H1 (cell line): ENCODE results near the gene ASPG. TPM values are rescaled to one million over a fixed set of nuclear protein-coding genes. Genes with fewer than 3 reads are reported as not detected.

Source experiments
- CTCF ChIA-PET: fragments of 300-600 bp; sonication (Branson Sonifier 250); formaldehyde crosslinking; loops from one replicate; lab custom pipeline; 2021; ENCODE audit not compliant: partially characterized antibody; lab: Charles Lee
- POLR2A ChIA-PET: fragments of 300-600 bp; sonication (Branson Sonifier 250); formaldehyde crosslinking; loops from one replicate; lab custom pipeline; 2021; ENCODE audit warnings: inconsistent platforms; ENCODE audit not compliant: partially characterized antibody; lab: Charles Lee
- DNase-seq, 2 experiments: peaks; one replicate each; pipeline versions ENCODE4 v3.0.0 to v3.0.0-alpha.2; 2010 to 2022; ENCODE audit warnings: low spot score in 2 of 2, low read depth in 1 of 2, mixed read lengths in 1 of 2
- FAIRE-seq: peaks from 2 replicates; lab custom pipeline; 2011; peaks lifted over from hg19 to GRCh38; lab: Jason Lieb, UNC
- H2AFZ ChIP-seq: 2 replicates; pipeline ENCODE4 v1.8.1; 2012; ENCODE audit warnings: low read length, inconsistent platforms
- H2AK5ac ChIP-seq: 2 replicates; pipeline ENCODE4 v1.6.1; 2013; ENCODE audit warnings: low read depth, low read length
- H2BK120ac ChIP-seq: replicated peaks from 2 replicates; pipeline ENCODE3; 2013; ENCODE audit warnings: low read depth, low read length, inconsistent platforms
- H2BK12ac ChIP-seq: 2 replicates; pipeline ENCODE4 v1.6.1; 2013; ENCODE audit warnings: low read depth, low read length
- H2BK15ac ChIP-seq: 2 replicates; pipeline ENCODE4 v1.6.1; 2013; ENCODE audit warnings: low read length
- H2BK20ac ChIP-seq: 2 replicates; pipeline ENCODE4 v1.6.1; 2013; ENCODE audit warnings: low read length
- H2BK5ac ChIP-seq: 2 replicates; pipeline ENCODE4 v1.6.1; 2013; ENCODE audit warnings: low read depth, low read length
- H3K14ac ChIP-seq: 2 replicates; pipeline ENCODE4 v1.6.1; 2013; ENCODE audit warnings: inconsistent platforms; ENCODE audit not compliant: insufficient read length
- H3K18ac ChIP-seq: 2 replicates; pipeline ENCODE4 v1.6.1; 2013; ENCODE audit warnings: low read length; ENCODE audit errors: extremely low read depth
- H3K23ac ChIP-seq: 2 replicates; pipeline ENCODE4 v1.6.1; 2013; ENCODE audit warnings: inconsistent platforms; ENCODE audit not compliant: insufficient read length
- H3K23me2 ChIP-seq: 2 replicates; pipeline ENCODE4 v1.6.1; 2013; ENCODE audit warnings: low read depth, low read length
- H3K27ac ChIP-seq: 2 replicates; pipeline ENCODE4 v1.6.1; 2011; ENCODE audit warnings: low read depth, low read length, inconsistent platforms
- H3K27me3 ChIP-seq, 4 experiments: replicated peaks in 1 of 4; 1 replicate in 1 of 4; 2 replicates in 3 of 4; pipeline versions ENCODE4 v1.6.1 to v1.8.1; 2011 to 2013; ENCODE audit warnings: low read length in 3 of 4, mild to moderate bottlenecking in 3 of 4, inconsistent platforms in 2 of 4, mixed read lengths in 2 of 4, moderate library complexity in 1 of 4; ENCODE audit not compliant: control insufficient read depth in 3 of 4, insufficient read depth in 3 of 4; ENCODE audit errors: extremely low read depth in 1 of 4
- H3K36me3 ChIP-seq, 4 experiments: 2 replicates each; pipeline versions ENCODE4 v1.6.1 to v1.8.1; 2011 to 2013; ENCODE audit warnings: mild to moderate bottlenecking in 4 of 4, low read length in 3 of 4, moderate library complexity in 2 of 4, control low read depth in 1 of 4, inconsistent platforms in 1 of 4; ENCODE audit not compliant: insufficient read depth in 4 of 4, control insufficient read depth in 2 of 4
- H3K4ac ChIP-seq: replicated peaks from 2 replicates; pipeline ENCODE3; 2013; ENCODE audit warnings: low read length, low read depth, mixed read lengths, inconsistent platforms; ENCODE audit not compliant: insufficient read length
- H3K4me1 ChIP-seq, 4 experiments: replicated peaks in 1 of 4; 1 replicate in 1 of 4; 2 replicates in 3 of 4; pipeline versions ENCODE4 v1.6.1 to v1.8.1; 2011 to 2013; ENCODE audit warnings: low read length in 3 of 4, inconsistent platforms in 2 of 4, mixed read lengths in 1 of 4; ENCODE audit not compliant: insufficient read depth in 4 of 4, control insufficient read depth in 3 of 4
- H3K4me2 ChIP-seq, 2 experiments: 2 replicates each; pipeline versions ENCODE4 v1.6.1 to v1.8.1; 2011 to 2013; ENCODE audit warnings: low read depth in 2 of 2, low read length in 2 of 2, control low read depth in 1 of 2, inconsistent platforms in 1 of 2, mild to moderate bottlenecking in 1 of 2; ENCODE audit not compliant: insufficient read depth in 1 of 2
- H3K4me3 ChIP-seq, 4 experiments: fragments of 200-600, 300-600 bp in 1 of 4; sonication (generic), shearing (Covaris generic), sonication (Bioruptor Twin) in 1 of 4; 2 replicates each; pipeline versions ENCODE4 v1.5.1 to v1.8.1; 2011 to 2016; ENCODE audit warnings: low read length in 4 of 4, low read depth in 3 of 4, control low read depth in 2 of 4, inconsistent platforms in 2 of 4, mild to moderate bottlenecking in 2 of 4, mixed read lengths in 1 of 4, moderate library complexity in 1 of 4; ENCODE audit not compliant: insufficient read depth in 2 of 4; ENCODE audit errors: extremely low read depth in 1 of 4
- H3K56ac ChIP-seq: replicated peaks from 2 replicates; pipeline ENCODE3; 2013; ENCODE audit warnings: low read depth, mild to moderate bottlenecking, mixed read lengths, low read length, inconsistent platforms; ENCODE audit not compliant: insufficient read length
- H3K79me1 ChIP-seq: 2 replicates; pipeline ENCODE4 v1.6.1; 2013; ENCODE audit warnings: low read depth, low read length, control low read depth
- H3K79me2 ChIP-seq, 2 experiments: 2 replicates each; pipeline versions ENCODE4 v1.6.1 to v1.8.1; 2012 to 2013; ENCODE audit warnings: low read length in 2 of 2, mild to moderate bottlenecking in 2 of 2, inconsistent platforms in 1 of 2; ENCODE audit not compliant: insufficient read depth in 2 of 2, control insufficient read depth in 1 of 2
- H3K9ac ChIP-seq, 4 experiments: replicated peaks in 1 of 4; 1 replicate in 1 of 4; 2 replicates in 3 of 4; pipeline versions ENCODE4 v1.6.1 to v1.8.1; 2011 to 2013; ENCODE audit warnings: low read depth in 3 of 4, low read length in 3 of 4, control low read depth in 2 of 4, mild to moderate bottlenecking in 2 of 4, moderate library complexity in 2 of 4, inconsistent platforms in 1 of 4; ENCODE audit errors: extremely low read depth in 1 of 4
- H3K9me3 ChIP-seq, 2 experiments: 2 replicates each; pipeline versions ENCODE4 v1.6.1 to v1.8.1; 2012 to 2013; ENCODE audit warnings: mild to moderate bottlenecking in 2 of 2, moderate library complexity in 2 of 2, control low read depth in 1 of 2, inconsistent platforms in 1 of 2, low read depth in 1 of 2, low read length in 1 of 2, mixed read lengths in 1 of 2; ENCODE audit not compliant: insufficient read depth in 2 of 2
- H4K20me1 ChIP-seq, 2 experiments: replicated peaks in 1 of 2; 2 replicates each; pipeline versions ENCODE3 to v1.8.1; 2011 to 2013; ENCODE audit warnings: inconsistent platforms in 2 of 2, low read length in 2 of 2, mild to moderate bottlenecking in 1 of 2; ENCODE audit not compliant: insufficient read depth in 2 of 2, control insufficient read depth in 1 of 2
- H4K5ac ChIP-seq: 2 replicates; pipeline ENCODE4 v1.6.1; 2013; ENCODE audit warnings: low read length, low read depth, mixed read lengths, inconsistent platforms; ENCODE audit not compliant: insufficient read length
- H4K8ac ChIP-seq: 2 replicates; pipeline ENCODE4 v1.8.0; 2013; ENCODE audit warnings: mild to moderate bottlenecking, moderate library complexity, low read length, inconsistent platforms; ENCODE audit not compliant: insufficient read depth; ENCODE audit errors: extremely low read depth
- H4K91ac ChIP-seq: replicated peaks from 2 replicates; pipeline ENCODE3; 2013; ENCODE audit warnings: low read length, mixed read lengths, inconsistent platforms; ENCODE audit not compliant: insufficient read length
- GTF2F1 ChIP-seq: IDR thresholded peaks from 2 replicates; pipeline ENCODE4 v1.6.1; 2012; ENCODE audit warnings: low read depth, low read length, improper control_type of control experiment, borderline replicate concordance
- POU5F1 ChIP-seq: IDR thresholded peaks from 2 replicates; pipeline ENCODE4 v1.6.1; 2011; ENCODE audit warnings: low read depth, mild to moderate bottlenecking, low read length, moderate library complexity
- RNF2 ChIP-seq: fragments of 200-900, 300-1000 bp; sonication (generic); IDR thresholded peaks from 2 replicates; pipeline ENCODE4 v1.7.1; 2016; ENCODE audit warnings: borderline replicate concordance, low read depth, mild to moderate bottlenecking, antibody characterized with exemption, low read length; ENCODE audit not compliant: poor library complexity, severe bottlenecking; ENCODE audit errors: missing control alignments
- SIX5 ChIP-seq: IDR thresholded peaks from 2 replicates; pipeline ENCODE4 v1.6.1; 2011; ENCODE audit warnings: mild to moderate bottlenecking, low read depth, low read length
- TBP ChIP-seq: IDR thresholded peaks from 2 replicates; pipeline ENCODE4 v1.6.1; 2011; ENCODE audit warnings: low read depth, low read length, improper control_type of control experiment
- TCF12 ChIP-seq: IDR thresholded peaks from 2 replicates; pipeline ENCODE4 v1.6.1; 2011; ENCODE audit warnings: low read depth, mild to moderate bottlenecking, low read length
- WGBS, 2 experiments: shearing (Covaris generic) in 1 of 2; methylation state at CpG; one replicate each; pipeline versions ENCODE4 v1.1.6 to v1.1.7; 2013 to 2015; ENCODE audit warnings: low lambda C conversion rate in 2 of 2, mixed read lengths in 2 of 2, inconsistent platforms in 1 of 2, low coverage in 1 of 2, missing lambda C conversion rate in 1 of 2; ENCODE audit not compliant: insufficient replicate concordance in 2 of 2, insufficient coverage in 1 of 2, insufficient read length in 1 of 2; ENCODE audit errors: extremely low coverage in 1 of 2, missing lambda C conversion rate in 1 of 2; 5-methylcytosine and 5-hydroxymethylcytosine counted together
- polyA plus RNA-seq, 7 experiments: library from polyadenylated mRNA; depleted of rRNA in 3 of 7; stranded (reverse) in 5 of 7; unstranded in 2 of 7; fragments of >200 nt in 5 of 7; fragments of 200-250 nt in 2 of 7; gene quantifications; 1 replicate in 5 of 7; 2 replicates in 1 of 7; 4 replicates in 1 of 7; pipeline versions ENCODE4 v1.2.1 to v1.2.3, GENCODE V29; 2011 to 2013; ENCODE audit warnings: missing spikeins in 2 of 7, mixed read lengths in 2 of 7
- total RNA-seq: library from RNA; stranded (reverse); fragmentation: NEBNext Ultra II Directional; extraction: Animal tissue kit (Norgen Biotek cat#: 25700); gene quantifications from 2 replicates; pipeline ENCODE4 v1.2.1, GENCODE V29; 2021
- TF ChIP-seq, protein P1 (sequence below): IDR thresholded peaks from 2 replicates; pipeline ENCODE4 v1.6.1; 2011; ENCODE audit warnings: low read depth, mild to moderate bottlenecking, low read length; ENCODE audit not compliant: insufficient read depth

Gene ASPG
- total and polyA plus RNA-seq, 2 of the 8 experiments (the other 6 are each of a cell fraction or from before 2014, with no cell fraction given) = 0.34 to 0.59 TPM

DNA sequence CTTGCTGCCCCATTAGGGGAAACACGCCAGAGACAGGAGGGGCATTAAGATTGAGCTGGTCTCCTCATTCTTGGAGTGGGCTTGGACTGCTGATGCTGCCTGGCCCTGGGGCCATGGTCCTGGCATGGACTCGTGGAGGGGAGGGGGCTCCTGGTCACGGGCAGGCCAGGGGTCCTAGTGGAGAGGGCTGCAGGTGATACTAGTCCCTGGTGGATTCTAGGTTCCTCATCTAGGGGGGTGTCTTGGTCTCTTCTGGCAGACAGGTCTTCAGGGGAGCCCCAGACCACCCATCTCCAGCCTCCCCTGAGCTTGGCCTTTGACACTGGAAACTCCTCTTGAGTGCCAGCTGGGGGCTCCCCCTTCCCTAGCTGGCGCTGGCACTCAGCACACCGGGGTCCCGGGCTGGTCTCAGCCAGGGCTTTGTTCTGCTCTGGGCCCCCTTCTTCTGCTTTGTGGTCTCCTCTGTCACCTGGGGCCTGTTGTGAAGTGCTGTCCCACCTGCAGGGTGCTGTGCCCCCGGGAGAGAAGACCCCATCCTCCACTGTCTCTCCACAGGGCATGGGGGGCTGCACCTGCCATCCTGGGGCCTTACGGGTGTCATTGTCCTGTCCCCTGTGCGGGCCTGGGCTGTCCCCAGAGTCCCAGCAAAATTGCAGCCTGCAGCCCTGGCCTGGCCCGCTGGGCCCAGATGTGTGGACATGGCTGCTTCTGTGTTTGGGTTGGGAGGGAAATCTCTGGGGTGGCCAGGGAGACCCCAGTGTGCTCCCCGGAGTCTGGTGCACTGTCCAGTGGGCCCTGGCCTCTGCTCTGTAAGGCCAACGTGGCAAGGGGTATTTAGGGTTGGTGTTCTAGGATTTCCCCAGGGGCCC lies 55.2 kb downstream of the ASPG start:
- H2BK120ac ChIP-seq = peak overlapping the region; percentile 78
- peak overlapping the region; percentile 83 to 88 for H3K4me2 ChIP-seq
- H3K4ac ChIP-seq = peak overlapping the region; percentile 78
- ChIA-PET POLR2A (no interaction called here), CTCF (interaction anchor here (0.5 to 2.2 kb wide), 11 partner anchors 9 to 423 kb away, joined by 3 to 8 read pairs (median 3); no protein-coding TSS in a partner anchor)
- H2AK5ac ChIP-seq = no peak overlapping the region
- H2BK12ac ChIP-seq = no peak overlapping the region; the same call in 1 of the 2 replicates
- peak overlapping the region; percentile 16 for H3K56ac ChIP-seq
- peak overlapping the region; percentile 24 for H4K5ac ChIP-seq
- H4K91ac ChIP-seq = peak overlapping the region; percentile 74
- H4K20me1 ChIP-seq = peaks cover 16 to 38% of the 10 kb centered on the region in 2 experiments
- H2BK15ac ChIP-seq = no peak overlapping the region
- H3K36me3 ChIP-seq = no peaks in the 10 kb centered on the region; a peak in 2 of 8 replicates
- no peak overlapping the region for H3K23ac ChIP-seq
- no peak overlapping the region for H2BK5ac ChIP-seq
- peaks cover 22 to 66% of the 10 kb centered on the region in 2 experiments; a peak in 3 of 4 replicates for H3K79me2 ChIP-seq
- FAIRE-seq = no peak
- peaks cover 26% of the 10 kb centered on the region for H3K23me2 ChIP-seq
- H4K8ac ChIP-seq = no peak overlapping the region
- H3K4me1 ChIP-seq = peaks cover 0 to 35% (median 23%) of the 10 kb centered on the region in 4 experiments; a peak in 6 of 7 replicates
- peaks cover 16% of the 10 kb centered on the region for H3K79me1 ChIP-seq
- DNase-seq = peak in 1 of 2 experiments; percentile 44
- no peak overlapping the region for H3K14ac ChIP-seq
- H2BK20ac ChIP-seq = no peak overlapping the region
- peaks cover 16 to 22% (median 20%) of the 10 kb centered on the region in 4 experiments for H3K27me3 ChIP-seq
- peak overlapping the region; percentile 61 to 88 (median 64); a peak in 5 of 8 replicates for H3K4me3 ChIP-seq
- no peak overlapping the region for H3K9ac ChIP-seq
- no peak overlapping the region; the same call in 1 of the 2 replicates for H3K18ac ChIP-seq
- H3K9me3 ChIP-seq = no peaks in the 10 kb centered on the region
- H2AFZ ChIP-seq = no peak overlapping the region
- 88% methylated on average over 12 of the region's 12 CpGs; no CpG with 5 or more reads in 1 of the 2 experiments for WGBS, 2 experiments
- H3K27ac ChIP-seq = no peak overlapping the region
- TF ChIP-seq GTF2F1 (no peak), POU5F1 (no peak), SIX5 (no peak), TCF12 (no peak), TBP (no peak), RNF2 (no peak)
- TF ChIP-seq, protein P1, sequence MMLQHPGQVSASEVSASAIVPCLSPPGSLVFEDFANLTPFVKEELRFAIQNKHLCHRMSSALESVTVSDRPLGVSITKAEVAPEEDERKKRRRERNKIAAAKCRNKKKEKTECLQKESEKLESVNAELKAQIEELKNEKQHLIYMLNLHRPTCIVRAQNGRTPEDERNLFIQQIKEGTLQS = no peak
